Testis (tissue), 2 donors: ENCODE data around the gene LRMDA.

ENCODE experiments used
- POLR2A ChIP-seq: fragments of 450-650 bp; IDR thresholded peaks from one replicate; pipeline ENCODE4 v1.6.1; 2017; ENCODE audit warnings: antibody characterized with exemption, mild to moderate bottlenecking, moderate library complexity
- TF ChIP-seq, protein P1 (sequence below), 3 experiments: fragments of 450-650 bp in 2 of 3; fragments of 200-600 bp in 1 of 3; sonication (generic) in 1 of 3; IDR thresholded peaks; one replicate each; pipeline ENCODE4 v1.5.1; 2016 to 2019; ENCODE audit warnings: antibody characterized with exemption in 3 of 3, mild to moderate bottlenecking in 2 of 3, moderate library complexity in 1 of 3

- no peak for TF ChIP-seq POLR2A
- TF ChIP-seq, protein P1, sequence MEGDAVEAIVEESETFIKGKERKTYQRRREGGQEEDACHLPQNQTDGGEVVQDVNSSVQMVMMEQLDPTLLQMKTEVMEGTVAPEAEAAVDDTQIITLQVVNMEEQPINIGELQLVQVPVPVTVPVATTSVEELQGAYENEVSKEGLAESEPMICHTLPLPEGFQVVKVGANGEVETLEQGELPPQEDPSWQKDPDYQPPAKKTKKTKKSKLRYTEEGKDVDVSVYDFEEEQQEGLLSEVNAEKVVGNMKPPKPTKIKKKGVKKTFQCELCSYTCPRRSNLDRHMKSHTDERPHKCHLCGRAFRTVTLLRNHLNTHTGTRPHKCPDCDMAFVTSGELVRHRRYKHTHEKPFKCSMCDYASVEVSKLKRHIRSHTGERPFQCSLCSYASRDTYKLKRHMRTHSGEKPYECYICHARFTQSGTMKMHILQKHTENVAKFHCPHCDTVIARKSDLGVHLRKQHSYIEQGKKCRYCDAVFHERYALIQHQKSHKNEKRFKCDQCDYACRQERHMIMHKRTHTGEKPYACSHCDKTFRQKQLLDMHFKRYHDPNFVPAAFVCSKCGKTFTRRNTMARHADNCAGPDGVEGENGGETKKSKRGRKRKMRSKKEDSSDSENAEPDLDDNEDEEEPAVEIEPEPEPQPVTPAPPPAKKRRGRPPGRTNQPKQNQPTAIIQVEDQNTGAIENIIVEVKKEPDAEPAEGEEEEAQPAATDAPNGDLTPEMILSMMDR (IDR thresholded peaks at IDR 0.05): no peak
Measured at GRCh38 chr10:75825661-75826060, 394.2 kb downstream of the LRMDA start.
